HEK293 (cell line): ENCODE measurements around the gene NCOA6.

ENCODE experiments used
- CTCF ChIP-seq: fragments of 450-650 bp; formaldehyde crosslinking; IDR thresholded peaks from 2 replicates; pipeline ENCODE4 v1.5.1; 2016; ENCODE audit warnings: missing biosample characterization, missing genetic modification characterization
- HIC1 ChIP-seq: fragments of 450-650 bp; formaldehyde crosslinking; IDR thresholded peaks from 2 replicates; pipeline ENCODE4 v1.5.1; 2016; ENCODE audit warnings: missing biosample characterization, missing genetic modification characterization
- PRDM1 ChIP-seq: fragments of 450-650 bp; formaldehyde crosslinking; IDR thresholded peaks from 2 replicates; pipeline ENCODE4; 2016; ENCODE audit warnings: missing biosample characterization, missing genetic modification characterization
- ZBTB1 ChIP-seq: fragments of 450-650 bp; formaldehyde crosslinking; IDR thresholded peaks from 2 replicates; pipeline ENCODE4 v1.5.1; 2016; ENCODE audit warnings: missing biosample characterization, missing genetic modification characterization
- ZBTB44 ChIP-seq: fragments of 450-650 bp; IDR thresholded peaks from 2 replicates; pipeline ENCODE4 v1.5.1; 2018; ENCODE audit warnings: missing biosample characterization, mild to moderate bottlenecking, missing genetic modification characterization
- ZNF121 ChIP-seq: fragments of 450-650 bp; formaldehyde crosslinking; IDR thresholded peaks from 2 replicates; pipeline ENCODE4 v1.5.1; 2016; ENCODE audit warnings: missing biosample characterization, missing genetic modification characterization
- ZNF324 ChIP-seq: fragments of 450-650 bp; formaldehyde crosslinking; IDR thresholded peaks from 2 replicates; pipeline ENCODE4 v1.5.1; 2016; ENCODE audit warnings: missing biosample characterization, missing genetic modification characterization
- ZNF791 ChIP-seq: fragments of 450-650 bp; formaldehyde crosslinking; IDR thresholded peaks from 2 replicates; pipeline ENCODE4 v1.5.1; 2016; ENCODE audit warnings: missing biosample characterization, missing genetic modification characterization
- ZSCAN5A ChIP-seq: fragments of 450-650 bp; formaldehyde crosslinking; IDR thresholded peaks from 2 replicates; pipeline ENCODE4 v1.5.1; 2016; ENCODE audit warnings: missing biosample characterization, missing genetic modification characterization
- TF ChIP-seq, protein P1 (sequence below): fragments of 450-650 bp; formaldehyde crosslinking; IDR thresholded peaks from 2 replicates; pipeline ENCODE4 v1.5.1; 2016; ENCODE audit warnings: missing biosample characterization, missing genetic modification characterization, borderline replicate concordance
- TF ChIP-seq, protein P2 (sequence below): fragments of 450-650 bp; formaldehyde crosslinking; IDR thresholded peaks from 2 replicates; pipeline ENCODE4; 2016; ENCODE audit warnings: missing biosample characterization, missing genetic modification characterization
- TF ChIP-seq, protein P3 (sequence below): fragments of 450-650 bp; formaldehyde crosslinking; IDR thresholded peaks from 2 replicates; pipeline ENCODE4 v1.5.1; 2017; ENCODE audit warnings: missing biosample characterization, missing genetic modification characterization
- TF ChIP-seq, protein P4 (sequence below): sonication (generic); formaldehyde crosslinking; IDR thresholded peaks from 2 replicates; pipeline ENCODE4 v1.8.1; 2022; ENCODE audit warnings: mild to moderate bottlenecking, moderate library complexity, missing genetic modification reagents

GRCh38 chr20:34691838-34692237 lies 133.6 kb downstream of the NCOA6 start:
- no peak for TF ChIP-seq CTCF (tag by site-specific recombination)
- no peak for TF ChIP-seq ZBTB1
- no peak for TF ChIP-seq ZSCAN5A
- no peak for TF ChIP-seq ZBTB44 (tag by site-specific recombination)
- TF ChIP-seq, protein P1, sequence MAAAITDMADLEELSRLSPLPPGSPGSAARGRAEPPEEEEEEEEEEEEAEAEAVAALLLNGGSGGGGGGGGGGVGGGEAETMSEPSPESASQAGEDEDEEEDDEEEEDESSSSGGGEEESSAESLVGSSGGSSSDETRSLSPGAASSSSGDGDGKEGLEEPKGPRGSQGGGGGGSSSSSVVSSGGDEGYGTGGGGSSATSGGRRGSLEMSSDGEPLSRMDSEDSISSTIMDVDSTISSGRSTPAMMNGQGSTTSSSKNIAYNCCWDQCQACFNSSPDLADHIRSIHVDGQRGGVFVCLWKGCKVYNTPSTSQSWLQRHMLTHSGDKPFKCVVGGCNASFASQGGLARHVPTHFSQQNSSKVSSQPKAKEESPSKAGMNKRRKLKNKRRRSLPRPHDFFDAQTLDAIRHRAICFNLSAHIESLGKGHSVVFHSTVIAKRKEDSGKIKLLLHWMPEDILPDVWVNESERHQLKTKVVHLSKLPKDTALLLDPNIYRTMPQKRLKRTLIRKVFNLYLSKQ (tag by site-specific recombination) = no peak
- no peak for TF ChIP-seq ZNF791 (tag by site-specific recombination)
- TF ChIP-seq ZNF121 (tag by site-specific recombination) = no peak
- TF ChIP-seq, protein P2, sequence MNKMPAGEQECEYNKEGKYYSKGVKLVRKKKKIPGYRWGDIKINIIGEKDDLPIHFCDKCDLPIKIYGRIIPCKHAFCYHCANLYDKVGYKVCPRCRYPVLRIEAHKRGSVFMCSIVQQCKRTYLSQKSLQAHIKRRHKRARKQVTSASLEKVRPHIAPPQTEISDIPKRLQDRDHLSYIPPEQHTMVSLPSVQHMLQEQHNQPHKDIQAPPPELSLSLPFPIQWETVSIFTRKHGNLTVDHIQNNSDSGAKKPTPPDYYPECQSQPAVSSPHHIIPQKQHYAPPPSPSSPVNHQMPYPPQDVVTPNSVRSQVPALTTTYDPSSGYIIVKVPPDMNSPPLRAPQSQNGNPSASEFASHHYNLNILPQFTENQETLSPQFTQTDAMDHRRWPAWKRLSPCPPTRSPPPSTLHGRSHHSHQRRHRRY (tag by site-specific recombination) = no peak
- TF ChIP-seq, protein P3, sequence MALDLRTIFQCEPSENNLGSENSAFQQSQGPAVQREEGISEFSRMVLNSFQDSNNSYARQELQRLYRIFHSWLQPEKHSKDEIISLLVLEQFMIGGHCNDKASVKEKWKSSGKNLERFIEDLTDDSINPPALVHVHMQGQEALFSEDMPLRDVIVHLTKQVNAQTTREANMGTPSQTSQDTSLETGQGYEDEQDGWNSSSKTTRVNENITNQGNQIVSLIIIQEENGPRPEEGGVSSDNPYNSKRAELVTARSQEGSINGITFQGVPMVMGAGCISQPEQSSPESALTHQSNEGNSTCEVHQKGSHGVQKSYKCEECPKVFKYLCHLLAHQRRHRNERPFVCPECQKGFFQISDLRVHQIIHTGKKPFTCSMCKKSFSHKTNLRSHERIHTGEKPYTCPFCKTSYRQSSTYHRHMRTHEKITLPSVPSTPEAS (tag by site-specific recombination) = no peak
- TF ChIP-seq HIC1 (tag by site-specific recombination) = no peak
- TF ChIP-seq, protein P4, sequence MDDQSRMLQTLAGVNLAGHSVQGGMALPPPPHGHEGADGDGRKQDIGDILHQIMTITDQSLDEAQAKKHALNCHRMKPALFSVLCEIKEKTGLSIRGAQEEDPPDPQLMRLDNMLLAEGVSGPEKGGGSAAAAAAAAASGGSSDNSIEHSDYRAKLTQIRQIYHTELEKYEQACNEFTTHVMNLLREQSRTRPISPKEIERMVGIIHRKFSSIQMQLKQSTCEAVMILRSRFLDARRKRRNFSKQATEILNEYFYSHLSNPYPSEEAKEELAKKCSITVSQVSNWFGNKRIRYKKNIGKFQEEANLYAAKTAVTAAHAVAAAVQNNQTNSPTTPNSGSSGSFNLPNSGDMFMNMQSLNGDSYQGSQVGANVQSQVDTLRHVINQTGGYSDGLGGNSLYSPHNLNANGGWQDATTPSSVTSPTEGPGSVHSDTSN (CRISPR knock-in tag) = no peak
- TF ChIP-seq PRDM1 (tag by site-specific recombination) = no peak
- TF ChIP-seq ZNF324 = no peak
